HG02840 (cell line): Measurements from ENCODE around the gene DRC7.

Source experiments
- ATAC-seq: cut with Tn5 transposase; IDR thresholded peaks from one replicate; pipeline ENCODE4 v1.9.1; 2021; ENCODE audit warnings: mild to moderate bottlenecking, moderate library complexity, moderate number of reproducible peaks; ENCODE audit not compliant: unreplicated experiment, low FRiP score

The DRC7 gene

GRCh38 chr16:57694725-57695679, at the start of gene DRC7:
Gene DRC7 (plus strand): TSS chr16:57694806. CDS start chr16:57697950, 3,144 bp downstream.
- ATAC-seq: no peak

- ATAC-seq: no peak
Measured at GRCh38 chr16:57645169-57645568, 49.4 kb upstream of the DRC7 start.

- no peak for ATAC-seq
Measured at GRCh38 chr16:57645691-57646387, 48.8 kb upstream of the DRC7 start.

- ATAC-seq: no peak
Measured at GRCh38 chr16:57646388-57647039, 48.1 kb upstream of the DRC7 start.

GRCh38 chr16:57647136-57647875, 47.3 kb upstream of the DRC7 start:
- no peak for ATAC-seq

GRCh38 chr16:57648125-57648524, 46.5 kb upstream of the DRC7 start:
- no peak for ATAC-seq

- no peak for ATAC-seq
Measured at GRCh38 chr16:57648581-57649442, 45.8 kb upstream of the DRC7 start.

- no peak for ATAC-seq
Measured at GRCh38 chr16:57649443-57649751, 45.2 kb upstream of the DRC7 start.

- no peak for ATAC-seq
Measured at GRCh38 chr16:57649846-57650245, 44.8 kb upstream of the DRC7 start.

GRCh38 chr16:57651344-57652333, 43.0 kb upstream of the DRC7 start:
- no peak for ATAC-seq

- ATAC-seq: no peak
Measured at GRCh38 chr16:57652695-57653471, 41.7 kb upstream of the DRC7 start.

GRCh38 chr16:57653936-57654335, 40.7 kb upstream of the DRC7 start:
- ATAC-seq: no peak

- ATAC-seq: no peak
Measured at GRCh38 chr16:57656342-57656955, 38.2 kb upstream of the DRC7 start.

GRCh38 chr16:57657228-57657627, 37.4 kb upstream of the DRC7 start:
- ATAC-seq: no peak

- no peak for ATAC-seq
Measured at GRCh38 chr16:57658130-57658877, 36.3 kb upstream of the DRC7 start.

GRCh38 chr16:57658878-57659674, 35.5 kb upstream of the DRC7 start:
- ATAC-seq: no peak
